Measurements from ENCODE around the gene ZDHHC13. TPM values are rescaled to one million over a fixed set of nuclear protein-coding genes. Genes with fewer than 3 reads are reported as not detected.
"Not testable (repeated sequence)": the region's sequence is repeated elsewhere in the genome, so short reads cannot be mapped to it uniquely, and the experiment has no call there.

Gene ZDHHC13
- polyA plus RNA-seq, 1 donor (not counting 4 experiments of a cell fraction or from before 2014, with no cell fraction given), result 24.1 TPM

GRCh38 chr11:19134004-19134403 is 17.0 kb downstream of the ZDHHC13 start:
- dilution Hi-C loops (cut with MboI; ENCODE audit: extremely low pct_ligation_motif_present, low sequenced_read_pairs), result no loop called here
- no peak for FAIRE-seq

GRCh38 chr11:19136884-19137283 is 19.9 kb downstream of the ZDHHC13 start:
- H3K4me1 ChIP-seq (ENCODE audit: control insufficient read depth, extremely low read depth, insufficient read depth, low read length); H4K20me1 ChIP-seq (ENCODE audit: control insufficient read depth, extremely low read depth, insufficient read depth, low read length); H3K36me3 ChIP-seq (ENCODE audit: control insufficient read depth in 2 of 2, extremely low read depth in 1 of 2, insufficient read depth in 2 of 2, low read length in 2 of 2); H3K27me3 ChIP-seq (ENCODE audit: control insufficient read depth, extremely low read depth, insufficient read depth, low read length); H3K4me3 ChIP-seq (ENCODE audit: control insufficient read depth in 2 of 3, extremely low read depth in 1 of 3, insufficient read depth in 2 of 3, low read depth in 1 of 3, low read length in 3 of 3); H3K27ac ChIP-seq (ENCODE audit: control insufficient read depth, insufficient read depth, low read length); H3K9me3 ChIP-seq (ENCODE audit: control insufficient read depth, low read depth, low read length); DNase-seq (ENCODE audit: low read depth, low spot score); H3K79me2 ChIP-seq (ENCODE audit: control insufficient read depth, insufficient read depth, low read length); H3K4me2 ChIP-seq (ENCODE audit: control insufficient read depth, extremely low read depth, insufficient read depth, low read depth, low read length); dilution Hi-C loops (cut with MboI; ENCODE audit: extremely low pct_ligation_motif_present, low sequenced_read_pairs); H3K9ac ChIP-seq (ENCODE audit: control insufficient read depth, extremely low read depth, insufficient read depth, low read length); H3K9me1 ChIP-seq (ENCODE audit: control insufficient read depth, extremely low read depth, insufficient read depth, low read length); FAIRE-seq; H2AFZ ChIP-seq (ENCODE audit: control insufficient read depth, low read length): not testable (repeated sequence)

More at GRCh38 chr11:19134004-19134403, 17.0 kb downstream of the ZDHHC13 start:
- no peaks in the 10 kb centered on the region for H3K36me3 ChIP-seq (ENCODE audit: control insufficient read depth in 2 of 2, extremely low read depth in 1 of 2, insufficient read depth in 2 of 2, low read length in 2 of 2)
- no peak overlapping the region for H3K4me3 ChIP-seq (ENCODE audit: control insufficient read depth in 2 of 3, extremely low read depth in 1 of 3, insufficient read depth in 2 of 3, low read depth in 1 of 3, low read length in 3 of 3)
- H2AFZ ChIP-seq (ENCODE audit: control insufficient read depth, low read length), result no peak overlapping the region
- no peaks in the 10 kb centered on the region for H4K20me1 ChIP-seq (ENCODE audit: control insufficient read depth, extremely low read depth, insufficient read depth, low read length)
- no peak overlapping the region for H3K9ac ChIP-seq (ENCODE audit: control insufficient read depth, extremely low read depth, insufficient read depth, low read length)
- no peak overlapping the region for H3K4me2 ChIP-seq (ENCODE audit: control insufficient read depth, extremely low read depth, insufficient read depth, low read depth, low read length)
- H3K4me1 ChIP-seq (ENCODE audit: control insufficient read depth, extremely low read depth, insufficient read depth, low read length), result no peaks in the 10 kb centered on the region
- H3K27me3 ChIP-seq (ENCODE audit: control insufficient read depth, extremely low read depth, insufficient read depth, low read length), result no peaks in the 10 kb centered on the region
- H3K9me3 ChIP-seq (ENCODE audit: control insufficient read depth, low read depth, low read length), result no peaks in the 10 kb centered on the region
- DNase-seq (ENCODE audit: low read depth, low spot score), result no peak
- H3K27ac ChIP-seq (ENCODE audit: control insufficient read depth, insufficient read depth, low read length), result no peak overlapping the region
- TF ChIP-seq CTCF (optimal IDR thresholded peaks at IDR 0.05 in 1 of 3, IDR thresholded peaks at IDR 0.05 in 1 of 3, conservative IDR thresholded peaks at IDR 0.05 in 1 of 3; ENCODE audit: extremely low read depth in 1 of 3, insufficient read depth in 2 of 3, low read length in 3 of 3) (no peak), EZH2 (IDR thresholded peaks at IDR 0.05; ENCODE audit: low read length) (no peak)
- H3K79me2 ChIP-seq (ENCODE audit: control insufficient read depth, insufficient read depth, low read length), result peaks cover 6% of the 10 kb centered on the region
- H3K9me1 ChIP-seq (ENCODE audit: control insufficient read depth, extremely low read depth, insufficient read depth, low read length), result no peaks in the 10 kb centered on the region

- DNase-seq (ENCODE audit: low read depth, low spot score) (no peak), FAIRE-seq (no peak)
- dilution Hi-C loops (cut with MboI; ENCODE audit: extremely low pct_ligation_motif_present, low sequenced_read_pairs), result no loop called here
- TF ChIP-seq EZH2 (IDR thresholded peaks at IDR 0.05; ENCODE audit: low read length) (no peak), CTCF (optimal IDR thresholded peaks at IDR 0.05 in 1 of 3, IDR thresholded peaks at IDR 0.05 in 1 of 3, conservative IDR thresholded peaks at IDR 0.05 in 1 of 3; ENCODE audit: extremely low read depth in 1 of 3, insufficient read depth in 2 of 3, low read length in 3 of 3) (no peak)
- no peaks in the 10 kb centered on the region for H3K4me1 ChIP-seq (ENCODE audit: control insufficient read depth, extremely low read depth, insufficient read depth, low read length)
- no peak overlapping the region for H3K4me3 ChIP-seq (ENCODE audit: control insufficient read depth in 2 of 3, extremely low read depth in 1 of 3, insufficient read depth in 2 of 3, low read depth in 1 of 3, low read length in 3 of 3)
- no peak overlapping the region for H3K9ac ChIP-seq (ENCODE audit: control insufficient read depth, extremely low read depth, insufficient read depth, low read length)
- peaks cover 1 to 2% of the 10 kb centered on the region in 2 experiments for H3K36me3 ChIP-seq (ENCODE audit: control insufficient read depth in 2 of 2, extremely low read depth in 1 of 2, insufficient read depth in 2 of 2, low read length in 2 of 2)
- no peak overlapping the region for H2AFZ ChIP-seq (ENCODE audit: control insufficient read depth, low read length)
- no peak overlapping the region for H3K27ac ChIP-seq (ENCODE audit: control insufficient read depth, insufficient read depth, low read length)
- no peaks in the 10 kb centered on the region for H3K27me3 ChIP-seq (ENCODE audit: control insufficient read depth, extremely low read depth, insufficient read depth, low read length)
- no peak overlapping the region for H3K4me2 ChIP-seq (ENCODE audit: control insufficient read depth, extremely low read depth, insufficient read depth, low read depth, low read length)
- H3K9me1 ChIP-seq (ENCODE audit: control insufficient read depth, extremely low read depth, insufficient read depth, low read length), result no peaks in the 10 kb centered on the region
- H3K79me2 ChIP-seq (ENCODE audit: control insufficient read depth, insufficient read depth, low read length), result no peaks in the 10 kb centered on the region
- no peaks in the 10 kb centered on the region for H4K20me1 ChIP-seq (ENCODE audit: control insufficient read depth, extremely low read depth, insufficient read depth, low read length)
- no peaks in the 10 kb centered on the region for H3K9me3 ChIP-seq (ENCODE audit: control insufficient read depth, low read depth, low read length)
Measured at GRCh38 chr11:19145319-19145718, 28.4 kb downstream of the ZDHHC13 start.
